Prostate gland (tissue), 2 donors: ENCODE results near the gene CDK14. TPM values are rescaled to one million over a fixed set of nuclear protein-coding genes. Genes with fewer than 3 reads are reported as not detected.
A peak's percentile ranks its signal among the peaks of the same experiment; 100 is the strongest.

ENCODE experiments used
- DNase-seq: peaks from one replicate; pipeline ENCODE4 v3.0.0-alpha.2; 2019; ENCODE audit warnings: low spot score
- H3K27ac ChIP-seq, 2 donors: fragments of 200-600 bp; sonication (generic); 2 replicates each; pipeline ENCODE4 v1.5.1; 2017 to 2019
- H3K27me3 ChIP-seq: fragments of 200-600 bp; sonication (generic); replicated peaks from 2 replicates; pipeline ENCODE4 v1.5.1; 2019; ENCODE audit not compliant: insufficient read depth
- H3K36me3 ChIP-seq, 2 donors: fragments of 200-600 bp; sonication (generic); 1 replicate in 1 of 2; 2 replicates in 1 of 2; pipeline versions ENCODE4 v1.5.1 to v1.8.1; 2017 to 2019
- H3K4me1 ChIP-seq: fragments of 200-600 bp; sonication (generic); replicated peaks from 2 replicates; pipeline ENCODE4 v1.5.1; 2019
- H3K4me3 ChIP-seq, 2 donors: fragments of 200-600 bp; sonication (generic); 2 replicates each; pipeline ENCODE4 v1.5.1; 2017 to 2019
- H3K9me3 ChIP-seq: fragments of 200-600 bp; sonication (generic); 2 replicates; pipeline ENCODE4 v1.5.1; 2017
- CTCF ChIP-seq, 4 experiments: fragments of 200-600 bp in 2 of 4; fragments of 450-650 bp in 2 of 4; sonication (generic) in 2 of 4; IDR thresholded peaks; 1 replicate in 3 of 4; 2 replicates in 1 of 4; pipeline ENCODE4 v1.5.1; 2016 to 2019; ENCODE audit warnings: antibody characterized with exemption in 4 of 4, mild to moderate bottlenecking in 2 of 4, moderate library complexity in 2 of 4
- POLR2A ChIP-seq: fragments of 450-650 bp; IDR thresholded peaks from one replicate; pipeline ENCODE4 v1.6.1; 2016; ENCODE audit warnings: antibody characterized with exemption, mild to moderate bottlenecking
- POLR2AphosphoS5 ChIP-seq: sonication (generic); formaldehyde crosslinking; IDR thresholded peaks from one replicate; pipeline ENCODE4 v1.6.1; 2017; ENCODE audit warnings: antibody characterized with exemption
- WGBS: methylation state at CpG from one replicate; pipeline ENCODE4 v1.1.5; 2018; 5-methylcytosine and 5-hydroxymethylcytosine counted together
- intact Hi-C: fragments of 100-400 bp; cut with DNase I; formaldehyde crosslinking; loops from one replicate; pipeline ENCODE4 v1.14.2; 2022
- total RNA-seq, 2 donors: library from RNA; depleted of rRNA; stranded (reverse); fragments of >200 nt; gene quantifications; one replicate each; pipeline ENCODE4 v1.1.0, GENCODE V29; 2016

CDK14 gene
- total RNA-seq, 2 donors from 2014 or later, result 13.7 to 20.7 TPM

- Histone ChIP-seq H3K4me1 (no peaks in the 10 kb centered on the region), H3K27ac (no peak overlapping the region), H3K27me3 (no peaks in the 10 kb centered on the region), H3K36me3 (no peaks in the 10 kb centered on the region), H3K9me3 (no peaks in the 10 kb centered on the region), H3K4me3 (no peak overlapping the region)
- WGBS, result 94% methylated on average over 4 of the region's 4 CpGs
- no peak for DNase-seq
- no peak for TF ChIP-seq POLR2A
- intact Hi-C loops, result loop anchor here (5.0 to 10.0 kb wide), 3 partner anchors 180 to 697 kb away; partner anchors contain the start of gene FZD1
Measured at GRCh38 chr7:91085175-91085574, 489.1 kb downstream of the CDK14 start.

GRCh38 chr7:91086200-91086599, 490.1 kb downstream of the CDK14 start:
- Histone ChIP-seq H3K27ac (no peak overlapping the region), H3K9me3 (no peaks in the 10 kb centered on the region), H3K4me1 (no peaks in the 10 kb centered on the region), H3K36me3 (no peaks in the 10 kb centered on the region), H3K4me3 (no peak overlapping the region), H3K27me3 (no peaks in the 10 kb centered on the region)
- DNase-seq, result no peak
- no peak for TF ChIP-seq POLR2AphosphoS5
- no peak for TF ChIP-seq CTCF (IDR thresholded peaks at IDR 0.05)
- no peak for TF ChIP-seq POLR2A
- WGBS, result 76% methylated on average over 4 of the region's 4 CpGs
- intact Hi-C loops, result loop anchor here (5.0 to 10.0 kb wide), 3 partner anchors 179 to 696 kb away; partner anchors contain the start of gene FZD1

- Histone ChIP-seq H3K27ac (no peak overlapping the region), H3K4me3 (no peak overlapping the region), H3K4me1 (no peaks in the 10 kb centered on the region), H3K9me3 (no peaks in the 10 kb centered on the region), H3K27me3 (no peaks in the 10 kb centered on the region), H3K36me3 (no peaks in the 10 kb centered on the region)
- TF ChIP-seq CTCF (IDR thresholded peaks at IDR 0.05), result no peak
- TF ChIP-seq POLR2AphosphoS5, result no peak
- TF ChIP-seq POLR2A, result no peak
- WGBS, result 58% methylated on average over 1 of the region's 1 CpG
- intact Hi-C loops, result loop anchor here (5.0 to 10.0 kb wide), 3 partner anchors 177 to 694 kb away; partner anchors contain the start of gene FZD1
- DNase-seq, result no peak
Measured at GRCh38 chr7:91088156-91088555, 492.0 kb downstream of the CDK14 start.

- Histone ChIP-seq H3K27ac (no peak overlapping the region), H3K4me1 (no peaks in the 10 kb centered on the region), H3K27me3 (no peaks in the 10 kb centered on the region), H3K4me3 (no peak overlapping the region), H3K36me3 (no peaks in the 10 kb centered on the region), H3K9me3 (no peaks in the 10 kb centered on the region)
- TF ChIP-seq POLR2AphosphoS5, result no peak
- TF ChIP-seq CTCF (IDR thresholded peaks at IDR 0.05), result no peak
- no peak for TF ChIP-seq POLR2A
- intact Hi-C loops, result loop anchor here (5.0 to 10.0 kb wide), 3 partner anchors 176 to 694 kb away; partner anchors contain the start of gene FZD1
- DNase-seq, result no peak
- WGBS, result 78% methylated on average over 1 of the region's 1 CpG
Measured at GRCh38 chr7:91088691-91089090, 492.6 kb downstream of the CDK14 start.

- no peak overlapping the region for H3K4me3 ChIP-seq
- no peaks in the 10 kb centered on the region for H3K9me3 ChIP-seq
- H3K36me3 ChIP-seq, result no peaks in the 10 kb centered on the region
- TF ChIP-seq POLR2A, result no peak
- peak; percentile 17 for TF ChIP-seq POLR2AphosphoS5
- TF ChIP-seq CTCF (IDR thresholded peaks at IDR 0.05), result peak; percentile 55 to 69 (median 67)
- H3K4me1 ChIP-seq, result no peaks in the 10 kb centered on the region
- no peaks in the 10 kb centered on the region for H3K27me3 ChIP-seq
- 3% methylated on average over 5 of the region's 5 CpGs for WGBS
- intact Hi-C loops, result loop anchor here (5.0 to 10.0 kb wide), 3 partner anchors 175 to 693 kb away; partner anchors contain the start of gene FZD1
- no peak for DNase-seq
- H3K27ac ChIP-seq, result no peak overlapping the region
Measured at GRCh38 chr7:91089382-91089963, 493.4 kb downstream of the CDK14 start.
